HEK293 (cell line): ENCODE measurements around the gene OSBPL10.

Experiments used
- CTCF ChIA-PET: fragments of 350-600 bp; formaldehyde crosslinking; extraction: SDS; loops from one replicate; lab custom pipeline; 2021; ENCODE audit warnings: antibody characterized with exemption; lab: Yijun Ruan, JAX
- POLR2A ChIA-PET: fragments of 300-600 bp; formaldehyde crosslinking; extraction: SDS; loops from one replicate; lab custom pipeline; 2020; ENCODE audit warnings: antibody characterized with exemption, inconsistent platforms; lab: Yijun Ruan, JAX
- H3K27ac ChIP-seq: fragments of 200-500 bp; sonication (Bioruptor generic); 2 replicates; pipeline ENCODE4 v1.5.1; 2014; ENCODE audit warnings: low read depth, low read length, control low read depth, inconsistent platforms; ENCODE audit errors: extremely low read depth
- H3K36me3 ChIP-seq, 2 experiments: fragments of 200-500 bp in 1 of 2; sonication (Bioruptor generic) in 1 of 2; 1 replicate in 1 of 2; 2 replicates in 1 of 2; pipeline ENCODE4 v1.5.1; 2014 to 2017; ENCODE audit warnings: inconsistent platforms in 2 of 2, low read length in 2 of 2; ENCODE audit not compliant: control insufficient read depth in 2 of 2, insufficient read depth in 1 of 2
- H3K4me1 ChIP-seq: fragments of 200-500 bp; sonication (Bioruptor generic); 2 replicates; pipeline ENCODE4 v1.5.1; 2014; ENCODE audit warnings: mild to moderate bottlenecking, low read length, inconsistent platforms; ENCODE audit not compliant: control insufficient read depth, insufficient read depth
- H3K4me3 ChIP-seq: 2 replicates; pipeline ENCODE4 v1.5.1; 2011; ENCODE audit warnings: low read depth, mild to moderate bottlenecking, control low read depth, low read length, moderate library complexity
- H3K9me3 ChIP-seq: fragments of 200-500 bp; sonication (Bioruptor generic); 2 replicates; pipeline ENCODE4 v1.5.1; 2014; ENCODE audit warnings: low read depth, low read length, inconsistent platforms; ENCODE audit not compliant: control insufficient read depth, insufficient read depth
- BCL11A ChIP-seq: fragments of 450-650 bp; formaldehyde crosslinking; IDR thresholded peaks from 2 replicates; pipeline ENCODE4 v1.5.1; 2016; ENCODE audit warnings: low read depth, missing biosample characterization, missing genetic modification characterization
- HOXA7 ChIP-seq: sonication (generic); formaldehyde crosslinking; IDR thresholded peaks from 2 replicates; pipeline ENCODE4 v1.8.1; 2022; ENCODE audit warnings: missing genetic modification reagents, borderline replicate concordance
- HOXD13 ChIP-seq: sonication (generic); formaldehyde crosslinking; IDR thresholded peaks from 2 replicates; pipeline ENCODE4 v1.8.0; 2022; ENCODE audit warnings: missing genetic modification reagents, borderline replicate concordance
- OVOL3 ChIP-seq: fragments of 450-650 bp; formaldehyde crosslinking; IDR thresholded peaks from 2 replicates; pipeline ENCODE4 v1.5.1; 2016; ENCODE audit warnings: missing biosample characterization, missing genetic modification characterization
- REPIN1 ChIP-seq: fragments of 450-650 bp; formaldehyde crosslinking; IDR thresholded peaks from 2 replicates; pipeline ENCODE4 v1.5.1; 2017; ENCODE audit warnings: missing biosample characterization, missing genetic modification characterization, low read depth
- SALL2 ChIP-seq: fragments of 450-650 bp; formaldehyde crosslinking; IDR thresholded peaks from 2 replicates; pipeline ENCODE4 v1.5.0; 2017; ENCODE audit warnings: missing biosample characterization, mild to moderate bottlenecking, missing genetic modification characterization, borderline replicate concordance
- SCRT1 ChIP-seq: fragments of 450-650 bp; formaldehyde crosslinking; IDR thresholded peaks from 2 replicates; pipeline ENCODE4 v1.5.1; 2016; ENCODE audit warnings: missing biosample characterization, missing genetic modification characterization, borderline replicate concordance
- TRIM28 ChIP-seq: IDR thresholded peaks from 2 replicates; pipeline ENCODE4 v1.6.1; 2011; ENCODE audit warnings: low read length, control low read depth, borderline replicate concordance
- ZBTB20 ChIP-seq: fragments of 450-650 bp; formaldehyde crosslinking; IDR thresholded peaks from 2 replicates; pipeline ENCODE4 v1.5.1; 2016; ENCODE audit warnings: missing biosample characterization, missing genetic modification characterization
- ZFP41 ChIP-seq: fragments of 450-650 bp; formaldehyde crosslinking; IDR thresholded peaks from 2 replicates; pipeline ENCODE4 v1.5.1; 2016; ENCODE audit warnings: missing biosample characterization, missing genetic modification characterization, borderline replicate concordance
- ZNF133 ChIP-seq: fragments of 450-650 bp; formaldehyde crosslinking; IDR thresholded peaks from 2 replicates; pipeline ENCODE4 v1.5.1; 2016; ENCODE audit warnings: missing biosample characterization, missing genetic modification characterization
- ZNF16 ChIP-seq: fragments of 450-650 bp; formaldehyde crosslinking; IDR thresholded peaks from 2 replicates; pipeline ENCODE4 v1.5.1; 2016; ENCODE audit warnings: low read depth, missing biosample characterization, missing genetic modification characterization
- ZNF341 ChIP-seq: fragments of 450-650 bp; formaldehyde crosslinking; IDR thresholded peaks from 2 replicates; pipeline ENCODE4; 2016; ENCODE audit warnings: low read depth, missing biosample characterization, missing genetic modification characterization
- ZNF426 ChIP-seq: fragments of 450-650 bp; formaldehyde crosslinking; IDR thresholded peaks from 2 replicates; pipeline ENCODE4 v1.5.1; 2017; ENCODE audit warnings: missing biosample characterization, missing genetic modification characterization, mild to moderate bottlenecking, inconsistent platforms, moderate library complexity
- ZNF48 ChIP-seq: fragments of 450-650 bp; formaldehyde crosslinking; IDR thresholded peaks from 2 replicates; pipeline ENCODE4 v1.5.1; 2016; ENCODE audit warnings: missing biosample characterization, missing genetic modification characterization
- ZNF529 ChIP-seq: fragments of 450-650 bp; formaldehyde crosslinking; IDR thresholded peaks from 2 replicates; pipeline ENCODE4 v1.5.1; 2017; ENCODE audit warnings: missing genetic modification characterization, missing biosample characterization; ENCODE audit not compliant: insufficient replicate concordance
- ZNF571 ChIP-seq: fragments of 450-650 bp; formaldehyde crosslinking; IDR thresholded peaks from 2 replicates; pipeline ENCODE4 v1.5.0; 2017; ENCODE audit warnings: missing biosample characterization, missing genetic modification characterization
- ZNF660 ChIP-seq: fragments of 450-650 bp; IDR thresholded peaks from 2 replicates; pipeline ENCODE4 v1.5.1; 2018; ENCODE audit warnings: missing biosample characterization, mild to moderate bottlenecking, missing genetic modification characterization
- ZNF791 ChIP-seq: fragments of 450-650 bp; formaldehyde crosslinking; IDR thresholded peaks from 2 replicates; pipeline ENCODE4 v1.5.1; 2016; ENCODE audit warnings: missing biosample characterization, missing genetic modification characterization
- TF ChIP-seq, protein P1 (sequence below): fragments of 450-650 bp; formaldehyde crosslinking; conservative IDR thresholded peaks from 2 replicates; pipeline ENCODE4 v1.5.1; 2016; ENCODE audit warnings: low read depth, missing biosample characterization, missing genetic modification characterization
- TF ChIP-seq, protein P2 (sequence below): fragments of 450-650 bp; formaldehyde crosslinking; IDR thresholded peaks from 2 replicates; pipeline ENCODE4 v1.5.1; 2016; ENCODE audit warnings: missing biosample characterization, missing genetic modification characterization

Gene OSBPL10

DNA sequence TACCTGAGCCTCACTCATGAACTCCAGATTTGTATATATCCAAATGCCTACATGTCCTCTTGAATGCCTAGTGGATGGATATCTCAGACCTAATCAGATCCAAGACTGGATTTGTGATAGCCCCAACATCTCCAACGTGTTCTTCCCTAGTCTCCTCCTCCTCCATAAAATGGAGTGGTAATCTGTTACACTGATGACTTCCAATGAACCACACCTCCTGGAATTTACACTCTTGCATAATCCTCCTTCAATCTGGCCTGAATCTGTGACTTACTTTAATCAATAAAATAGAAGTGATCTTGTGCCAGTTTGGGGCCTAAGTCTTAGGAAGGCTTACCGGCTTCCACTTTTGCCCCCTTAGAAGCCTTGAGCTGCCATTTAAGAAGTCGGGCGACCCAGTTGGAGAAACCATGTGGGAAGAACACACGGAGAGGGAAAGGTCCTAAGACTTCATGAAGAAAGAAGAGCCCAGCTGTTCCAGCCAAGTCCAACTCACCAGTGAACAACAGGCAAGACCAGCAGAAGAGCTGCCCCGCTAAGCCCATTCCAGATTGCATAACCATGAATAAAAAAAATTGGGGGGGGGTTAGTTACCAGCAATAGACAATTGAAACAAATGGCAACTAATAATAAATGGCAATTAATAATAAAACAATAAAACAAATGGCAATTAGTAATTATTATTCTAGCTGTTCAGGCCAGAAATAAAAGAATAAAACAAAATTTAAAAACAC lies 284.1 kb downstream of the OSBPL10 start (continued):
- TF ChIP-seq ZNF426 (tag by site-specific recombination) (no peak), ZNF16 (tag by site-specific recombination) (no peak), ZFP41 (no peak)
- TF ChIP-seq, protein P1, sequence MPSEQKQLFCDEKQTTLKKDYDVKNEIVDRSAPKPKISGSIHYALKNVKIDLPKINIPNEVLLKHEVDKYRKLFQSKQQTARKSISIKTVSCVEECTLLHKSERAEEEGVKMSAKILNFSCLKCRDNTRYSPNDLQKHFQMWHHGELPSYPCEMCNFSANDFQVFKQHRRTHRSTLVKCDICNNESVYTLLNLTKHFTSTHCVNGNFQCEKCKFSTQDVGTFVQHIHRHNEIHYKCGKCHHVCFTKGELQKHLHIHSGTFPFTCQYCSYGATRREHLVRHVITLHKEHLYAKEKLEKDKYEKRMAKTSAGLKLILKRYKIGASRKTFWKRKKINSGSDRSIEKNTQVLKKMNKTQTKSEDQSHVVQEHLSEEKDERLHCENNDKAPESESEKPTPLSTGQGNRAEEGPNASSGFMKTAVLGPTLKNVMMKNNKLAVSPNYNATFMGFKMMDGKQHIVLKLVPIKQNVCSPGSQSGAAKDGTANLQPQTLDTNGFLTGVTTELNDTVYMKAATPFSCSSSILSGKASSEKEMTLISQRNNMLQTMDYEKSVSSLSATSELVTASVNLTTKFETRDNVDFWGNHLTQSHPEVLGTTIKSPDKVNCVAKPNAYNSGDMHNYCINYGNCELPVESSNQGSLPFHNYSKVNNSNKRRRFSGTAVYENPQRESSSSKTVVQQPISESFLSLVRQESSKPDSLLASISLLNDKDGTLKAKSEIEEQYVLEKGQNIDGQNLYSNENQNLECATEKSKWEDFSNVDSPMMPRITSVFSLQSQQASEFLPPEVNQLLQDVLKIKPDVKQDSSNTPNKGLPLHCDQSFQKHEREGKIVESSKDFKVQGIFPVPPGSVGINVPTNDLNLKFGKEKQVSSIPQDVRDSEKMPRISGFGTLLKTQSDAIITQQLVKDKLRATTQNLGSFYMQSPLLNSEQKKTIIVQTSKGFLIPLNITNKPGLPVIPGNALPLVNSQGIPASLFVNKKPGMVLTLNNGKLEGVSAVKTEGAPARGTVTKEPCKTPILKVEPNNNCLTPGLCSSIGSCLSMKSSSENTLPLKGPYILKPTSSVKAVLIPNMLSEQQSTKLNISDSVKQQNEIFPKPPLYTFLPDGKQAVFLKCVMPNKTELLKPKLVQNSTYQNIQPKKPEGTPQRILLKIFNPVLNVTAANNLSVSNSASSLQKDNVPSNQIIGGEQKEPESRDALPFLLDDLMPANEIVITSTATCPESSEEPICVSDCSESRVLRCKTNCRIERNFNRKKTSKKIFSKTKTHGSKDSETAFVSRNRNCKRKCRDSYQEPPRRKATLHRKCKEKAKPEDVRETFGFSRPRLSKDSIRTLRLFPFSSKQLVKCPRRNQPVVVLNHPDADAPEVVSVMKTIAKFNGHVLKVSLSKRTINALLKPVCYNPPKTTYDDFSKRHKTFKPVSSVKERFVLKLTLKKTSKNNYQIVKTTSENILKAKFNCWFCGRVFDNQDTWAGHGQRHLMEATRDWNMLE = no peak

- Histone ChIP-seq H3K27ac (no peak overlapping the region), H3K9me3 (no peaks in the 10 kb centered on the region), H3K4me1 (0 out of 2 replicates have a peak, but pooled peaks cover 2% of the 10 kb centered on the region), H3K36me3 (no peaks in the 10 kb centered on the region), H3K4me3 (no peak overlapping the region)
- POLR2A ChIA-PET = no interaction called here
- TF ChIP-seq ZBTB20 (tag by site-specific recombination) (no peak), ZNF571 (tag by site-specific recombination) (no peak), REPIN1 (tag by site-specific recombination) (no peak), SALL2 (no peak), ZNF660 (tag by site-specific recombination) (no peak), BCL11A (tag by site-specific recombination) (no peak), ZNF341 (no peak), ZNF529 (tag by site-specific recombination) (no peak), TRIM28 (no peak), ZNF791 (tag by site-specific recombination) (no peak), SCRT1 (tag by site-specific recombination) (no peak), ZNF48 (no peak), HOXA7 (CRISPR knock-in tag) (no peak), ZNF133 (tag by site-specific recombination) (no peak), OVOL3 (tag by site-specific recombination) (no peak), HOXD13 (no peak)
- TF ChIP-seq, protein P2, sequence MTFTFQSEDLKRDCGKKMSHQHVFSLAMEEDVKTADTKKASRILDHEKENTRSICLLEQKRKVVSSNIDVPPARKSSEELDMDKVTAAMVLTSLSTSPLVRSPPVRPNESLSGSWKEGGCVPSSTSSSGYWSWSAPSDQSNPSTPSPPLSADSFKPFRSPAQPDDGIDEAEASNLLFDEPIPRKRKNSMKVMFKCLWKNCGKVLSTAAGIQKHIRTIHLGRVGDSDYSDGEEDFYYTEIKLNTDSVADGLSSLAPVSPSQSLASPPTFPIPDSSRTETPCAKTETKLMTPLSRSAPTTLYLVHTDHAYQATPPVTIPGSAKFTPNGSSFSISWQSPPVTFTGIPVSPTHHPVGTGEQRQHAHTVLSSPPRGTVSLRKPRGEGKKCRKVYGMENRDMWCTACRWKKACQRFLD (tag by site-specific recombination) = no peak
- CTCF ChIA-PET = interaction anchor here (1.3 kb wide), 1 partner anchor 145 kb away, joined by 3 read pairs; no protein-coding TSS in a partner anchor
Measured at GRCh38 chr3:31696009-31696297, 285.1 kb downstream of the OSBPL10 start.
